GM19239 (cell line): ENCODE results near the gene CCL23.

Experiments
- DNase-seq: peaks from one replicate; pipeline ENCODE4 v3.0.0; 2011; ENCODE audit warnings: low spot score; ENCODE audit not compliant: insufficient read length
- FAIRE-seq: peaks from 2 replicates; lab custom pipeline; 2011; peaks lifted over from hg19 to GRCh38; lab: Jason Lieb, UNC

Gene CCL23

GRCh38 chr17:35972945-35973332 lies 44.8 kb downstream of the CCL23 start:
- no peak for DNase-seq
- FAIRE-seq = no peak

- no peak for DNase-seq
- no peak for FAIRE-seq
Measured at GRCh38 chr17:35972535-35972934, 45.2 kb downstream of the CCL23 start.

- DNase-seq = no peak
Measured at GRCh38 chr17:35972066-35972465, 45.7 kb downstream of the CCL23 start.

GRCh38 chr17:35969558-35970380 lies 48.0 kb downstream of the CCL23 start:
- FAIRE-seq = no peak
- peak; percentile 53 for DNase-seq

More at GRCh38 chr17:35972066-35972465, 45.7 kb downstream of the CCL23 start:
- no peak for FAIRE-seq

GRCh38 chr17:35968520-35969054 lies 49.2 kb downstream of the CCL23 start:
- FAIRE-seq (no peak), DNase-seq (no peak)

- no peak for FAIRE-seq
- DNase-seq = no peak
Measured at GRCh38 chr17:35965272-35965671, 52.5 kb downstream of the CCL23 start.

- FAIRE-seq (no peak), DNase-seq (no peak)
Measured at GRCh38 chr17:35963663-35964062, 54.1 kb downstream of the CCL23 start.
